Endothelial cell of umbilical vein (primary cell): ENCODE data around the gene CHRND. TPM values are rescaled to one million over a fixed set of nuclear protein-coding genes. Genes with fewer than 3 reads are reported as not detected.

Experiments used
- BruUV-seq: library from RNA; stranded (reverse); fragments of 400-500 nt; replicated peaks from 2 replicates; lab custom pipeline; 2021; lab: Mats Ljungman, UMichigan
- CTCF ChIA-PET: fragments of 300-600, 350-600 bp; sonication (Branson Sonifier 250); formaldehyde crosslinking; loops from one replicate; lab custom pipeline; 2021; ENCODE audit warnings: antibody characterized with exemption, inconsistent platforms; lab: Charles Lee
- POLR2A ChIA-PET: fragments of 300-600, 350-600 bp; sonication (Branson Sonifier 250); formaldehyde crosslinking; loops from one replicate; lab custom pipeline; 2021; ENCODE audit warnings: antibody characterized with exemption, inconsistent platforms; lab: Charles Lee
- DNase-seq: peaks from one replicate; pipeline ENCODE4 v3.0.0-alpha.2; 2011; ENCODE audit warnings: low read depth, low spot score
- FAIRE-seq: peaks from 2 replicates; lab custom pipeline; 2011; peaks lifted over from hg19 to GRCh38; lab: Jason Lieb, UNC
- H2AFZ ChIP-seq: 2 replicates; pipeline ENCODE4 v1.6.0; 2012; ENCODE audit warnings: low read depth, low read length, control low read depth, inconsistent platforms
- H3K27ac ChIP-seq: 2 replicates; pipeline ENCODE4 v1.5.1; 2011; ENCODE audit warnings: low read depth, mild to moderate bottlenecking, control low read depth, low read length, moderate library complexity; ENCODE audit not compliant: insufficient read depth
- H3K27me3 ChIP-seq, 2 experiments: 2 replicates each; pipeline versions ENCODE4 v1.6.0 to v1.6.1; 2011; ENCODE audit warnings: low read length in 2 of 2, mixed read lengths in 1 of 2; ENCODE audit not compliant: control insufficient read depth in 2 of 2, insufficient read depth in 2 of 2
- H3K36me3 ChIP-seq, 2 experiments: 2 replicates in 1 of 2; 3 replicates in 1 of 2; pipeline ENCODE4 v1.5.1; 2011; ENCODE audit warnings: low read length in 2 of 2, mild to moderate bottlenecking in 1 of 2, moderate library complexity in 1 of 2; ENCODE audit not compliant: control insufficient read depth in 2 of 2, insufficient read depth in 2 of 2; ENCODE audit errors: extremely low read depth in 1 of 2
- H3K4me1 ChIP-seq: 3 replicates; pipeline ENCODE4 v1.5.1; 2011; ENCODE audit warnings: mild to moderate bottlenecking, low read length; ENCODE audit not compliant: control insufficient read depth, insufficient read depth; ENCODE audit errors: extremely low read depth
- H3K4me2 ChIP-seq: 2 replicates; pipeline ENCODE4 v1.6.1; 2011; ENCODE audit warnings: low read length, control low read depth, mixed read lengths; ENCODE audit not compliant: insufficient read depth
- H3K4me3 ChIP-seq, 3 experiments: fragments of 200-600 bp in 1 of 3; sonication (generic), shearing (Covaris generic) in 1 of 3; replicated peaks in 1 of 3; 2 replicates each; pipeline ENCODE4 v1.5.1; 2011 to 2016; ENCODE audit warnings: control low read depth in 3 of 3, low read length in 3 of 3, mild to moderate bottlenecking in 2 of 3, inconsistent platforms in 1 of 3, low read depth in 1 of 3, moderate library complexity in 1 of 3; ENCODE audit not compliant: insufficient read depth in 1 of 3
- H3K79me2 ChIP-seq: 2 replicates; pipeline ENCODE4 v1.6.0; 2012; ENCODE audit warnings: low read length, inconsistent platforms; ENCODE audit not compliant: control insufficient read depth, insufficient read depth
- H3K9ac ChIP-seq: replicated peaks from 2 replicates; pipeline ENCODE3; 2011; ENCODE audit warnings: low read length, control low read depth; ENCODE audit not compliant: insufficient read depth; ENCODE audit errors: extremely low read depth
- H3K9me1 ChIP-seq: replicated peaks from 3 replicates; pipeline ENCODE4 v1.6.0; 2011; ENCODE audit warnings: mild to moderate bottlenecking, low read length; ENCODE audit not compliant: control insufficient read depth, insufficient read depth; ENCODE audit errors: extremely low read depth
- H3K9me3 ChIP-seq: replicated peaks from 2 replicates; pipeline ENCODE4 v1.5.1; 2012; ENCODE audit warnings: low read length, inconsistent platforms; ENCODE audit not compliant: control insufficient read depth, insufficient read depth
- H4K20me1 ChIP-seq: replicated peaks from 2 replicates; pipeline ENCODE3; 2011; ENCODE audit warnings: mild to moderate bottlenecking, low read length; ENCODE audit not compliant: control insufficient read depth, insufficient read depth; ENCODE audit errors: extremely low read depth
- EZH2 ChIP-seq: IDR thresholded peaks from 2 replicates; pipeline ENCODE4 v1.6.1; 2012; ENCODE audit warnings: borderline replicate concordance, low read depth, mild to moderate bottlenecking, moderate library complexity, low read length, inconsistent platforms; ENCODE audit not compliant: severe bottlenecking
- FOS ChIP-seq: IDR thresholded peaks from 2 replicates; pipeline ENCODE4 v1.6.1; 2011; ENCODE audit warnings: mild to moderate bottlenecking, low read length, moderate library complexity, borderline replicate concordance; ENCODE audit not compliant: insufficient read depth
- GATA2 ChIP-seq: IDR thresholded peaks from 2 replicates; pipeline ENCODE4 v1.7.0; 2011; ENCODE audit warnings: low read depth, mild to moderate bottlenecking, moderate library complexity, mixed read lengths, low read length; ENCODE audit not compliant: insufficient read length, insufficient read depth
- JUN ChIP-seq: IDR thresholded peaks from 2 replicates; pipeline ENCODE4 v1.6.1; 2011; ENCODE audit warnings: borderline replicate concordance, low read depth; ENCODE audit not compliant: insufficient read length, insufficient read depth
- MYC ChIP-seq: IDR thresholded peaks from one replicate; pipeline ENCODE4 v1.6.1; 2011; ENCODE audit warnings: mild to moderate bottlenecking, low read depth, low read length
- POLR2A ChIP-seq: IDR thresholded peaks from 2 replicates; pipeline ENCODE4 v1.6.1; 2012; ENCODE audit warnings: low read depth, mild to moderate bottlenecking, control low read depth, low read length
- POLR2AphosphoS5 ChIP-seq: IDR thresholded peaks from 2 replicates; pipeline ENCODE4 v1.6.1; 2012; ENCODE audit warnings: low read depth, mild to moderate bottlenecking, control low read depth, low read length, moderate library complexity; ENCODE audit not compliant: insufficient read depth
- dilution Hi-C: fragments of 300-500 bp; cut with MboI; formaldehyde crosslinking; loops from one replicate; pipeline ENCODE4 v1.15.0; 2019; ENCODE audit warnings: low sequenced_read_pairs; ENCODE audit not compliant: extremely low pct_ligation_motif_present
- intact Hi-C: fragments of 100-400 bp; cut with micrococcal nuclease; formaldehyde crosslinking; loops from one replicate; pipeline ENCODE4 v1.10.0; 2022
- polyA plus RNA-seq, 4 experiments: library from polyadenylated mRNA; depleted of rRNA in 3 of 4; stranded (reverse) in 3 of 4; unstranded in 1 of 4; fragments of >200 nt; gene quantifications; 2 replicates each; pipeline versions ENCODE4 v1.2.1 to v1.2.3, GENCODE V29; 2011 to 2012; ENCODE audit warnings: missing spikeins in 1 of 4
- total RNA-seq: library from RNA; stranded (reverse); gene quantifications from 2 replicates; pipeline ENCODE4 v1.2.3, GENCODE V29; 2021
- TF ChIP-seq, protein P1 (sequence below): IDR thresholded peaks from 2 replicates; pipeline ENCODE4 v1.6.1; 2011; ENCODE audit not compliant: insufficient read depth, insufficient read length
- TF ChIP-seq, protein P2 (sequence below), 2 donors: IDR thresholded peaks; 1 replicate in 1 of 2; 2 replicates in 1 of 2; pipeline ENCODE4 v1.5.1; 2011; ENCODE audit warnings: low read length in 2 of 2, mild to moderate bottlenecking in 2 of 2, moderate library complexity in 2 of 2, control low read depth in 1 of 2, inconsistent platforms in 1 of 2, low read depth in 1 of 2; ENCODE audit not compliant: insufficient read depth in 1 of 2; ENCODE audit errors: extremely low read depth in 1 of 2

The CHRND gene
- total and polyA plus RNA-seq, 2 donors (not counting 3 experiments of a cell fraction or from before 2014, with no cell fraction given): not detected

DNA sequence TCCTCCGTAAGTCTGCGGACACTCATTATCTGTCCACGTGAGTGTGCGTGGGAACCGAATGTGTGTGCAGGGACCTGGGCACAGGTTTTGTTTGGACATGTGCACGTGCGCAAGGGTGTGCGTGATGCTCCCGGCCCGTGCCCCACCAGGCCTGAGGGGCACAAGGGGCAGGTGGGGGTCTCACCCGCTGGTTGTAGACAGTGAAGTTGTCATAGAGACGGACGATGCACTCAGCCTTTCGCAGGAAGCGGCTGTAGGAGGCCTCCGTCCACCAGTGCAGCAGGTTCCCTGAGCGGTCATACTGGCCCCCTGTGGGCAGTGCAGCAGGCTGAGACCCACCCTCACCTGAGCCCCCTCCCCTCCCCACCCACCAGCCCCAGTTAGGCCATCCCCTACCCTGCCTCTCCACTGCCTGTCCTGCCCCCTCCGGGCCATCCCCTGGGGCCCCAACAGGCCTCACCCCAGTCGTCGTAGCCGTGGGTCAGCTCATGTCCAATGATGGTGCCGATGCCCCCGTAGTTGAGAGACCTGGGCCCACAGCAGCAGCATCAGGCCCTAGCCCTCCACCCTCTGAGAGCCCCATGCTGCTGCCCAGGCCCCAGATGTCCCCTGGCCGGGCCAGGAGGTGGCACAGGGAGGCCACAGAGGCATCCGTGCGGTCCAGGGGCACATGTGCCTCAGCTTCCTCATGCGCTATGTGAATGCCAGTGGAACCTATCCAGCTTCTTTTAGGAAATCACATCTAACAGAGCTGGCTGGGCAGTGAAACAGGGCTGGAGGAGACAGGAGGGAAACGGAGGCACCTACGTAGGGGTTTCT, 44.4 kb upstream of the CHRND start:
- no peak for FAIRE-seq
- CTCF ChIA-PET: no interaction called here

More for the DNA sequence above, 44.4 kb upstream of the CHRND start:
- POLR2A ChIA-PET: no interaction called here
- Histone ChIP-seq H3K27me3 (peaks cover 15 to 24% of the 10 kb centered on the region in 2 experiments), H3K27ac (no peak overlapping the region), H3K4me1 (no peaks in the 10 kb centered on the region), H3K4me3 (no peak overlapping the region), H3K79me2 (no peaks in the 10 kb centered on the region), H3K9ac (no peak overlapping the region), H3K9me1 (no peaks in the 10 kb centered on the region), H2AFZ (no peak overlapping the region), H4K20me1 (no peaks in the 10 kb centered on the region), H3K4me2 (no peak overlapping the region), H3K36me3 (no peaks in the 10 kb centered on the region), H3K9me3 (no peaks in the 10 kb centered on the region)
- intact Hi-C loops (no loop called here), dilution Hi-C loops (no loop called here)
- DNase-seq: no peak
- no TSS peak for BruUV-seq
- no peak for TF ChIP-seq MYC
- no peak for TF ChIP-seq POLR2AphosphoS5
- TF ChIP-seq, protein P1, sequence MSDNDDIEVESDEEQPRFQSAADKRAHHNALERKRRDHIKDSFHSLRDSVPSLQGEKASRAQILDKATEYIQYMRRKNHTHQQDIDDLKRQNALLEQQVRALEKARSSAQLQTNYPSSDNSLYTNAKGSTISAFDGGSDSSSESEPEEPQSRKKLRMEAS: no peak
- no peak for TF ChIP-seq GATA2
- no peak for TF ChIP-seq JUN
- TF ChIP-seq, protein P2, sequence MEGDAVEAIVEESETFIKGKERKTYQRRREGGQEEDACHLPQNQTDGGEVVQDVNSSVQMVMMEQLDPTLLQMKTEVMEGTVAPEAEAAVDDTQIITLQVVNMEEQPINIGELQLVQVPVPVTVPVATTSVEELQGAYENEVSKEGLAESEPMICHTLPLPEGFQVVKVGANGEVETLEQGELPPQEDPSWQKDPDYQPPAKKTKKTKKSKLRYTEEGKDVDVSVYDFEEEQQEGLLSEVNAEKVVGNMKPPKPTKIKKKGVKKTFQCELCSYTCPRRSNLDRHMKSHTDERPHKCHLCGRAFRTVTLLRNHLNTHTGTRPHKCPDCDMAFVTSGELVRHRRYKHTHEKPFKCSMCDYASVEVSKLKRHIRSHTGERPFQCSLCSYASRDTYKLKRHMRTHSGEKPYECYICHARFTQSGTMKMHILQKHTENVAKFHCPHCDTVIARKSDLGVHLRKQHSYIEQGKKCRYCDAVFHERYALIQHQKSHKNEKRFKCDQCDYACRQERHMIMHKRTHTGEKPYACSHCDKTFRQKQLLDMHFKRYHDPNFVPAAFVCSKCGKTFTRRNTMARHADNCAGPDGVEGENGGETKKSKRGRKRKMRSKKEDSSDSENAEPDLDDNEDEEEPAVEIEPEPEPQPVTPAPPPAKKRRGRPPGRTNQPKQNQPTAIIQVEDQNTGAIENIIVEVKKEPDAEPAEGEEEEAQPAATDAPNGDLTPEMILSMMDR (IDR thresholded peaks at IDR 0.05; ENCODE audit: extremely low read depth in 1 of 2, insufficient read depth in 1 of 2, low read depth in 1 of 2, low read length in 2 of 2): no peak
- no peak for TF ChIP-seq EZH2
- no peak for TF ChIP-seq FOS
- no peak for TF ChIP-seq POLR2A
